Left ventricle myocardium inferior (tissue), 1 donor: Measurements from ENCODE around the gene ANKRD44. TPM values are rescaled to one million over a fixed set of nuclear protein-coding genes. Genes with fewer than 3 reads are reported as not detected.

Experiments
- DNase-seq: peaks from one replicate; pipeline ENCODE4 v3.0.0-alpha.2; 2020
- H3K27ac ChIP-seq: fragments of 200-600 bp; replicated peaks from 2 replicates; pipeline ENCODE4 v1.8.0; 2021
- H3K27me3 ChIP-seq: fragments of 200-600 bp; 2 replicates; pipeline ENCODE4 v1.8.0; 2021; ENCODE audit warnings: low read depth
- H3K36me3 ChIP-seq: fragments of 200-600 bp; 2 replicates; pipeline ENCODE4 v1.8.0; 2021
- H3K4me1 ChIP-seq: fragments of 200-600 bp; 2 replicates; pipeline ENCODE4 v1.8.0; 2021
- H3K4me3 ChIP-seq: fragments of 200-600 bp; 2 replicates; pipeline ENCODE4 v1.8.0; 2021; ENCODE audit warnings: mild to moderate bottlenecking, moderate library complexity
- H3K9me3 ChIP-seq: fragments of 200-600 bp; replicated peaks from 2 replicates; pipeline ENCODE4 v1.8.0; 2021
- intact Hi-C: fragments of 100-400 bp; cut with micrococcal nuclease; formaldehyde crosslinking; loops from one replicate; pipeline ENCODE4 v1.11.0; 2022
- total RNA-seq: library from RNA; stranded (reverse); fragmentation: NEBNext Ultra II Directional; extraction: Animal tissue kit (Norgen Biotek cat#: 25700); gene quantifications from one replicate; pipeline ENCODE4 v1.2.1, GENCODE V29; 2021
- TF ChIP-seq, protein P1 (sequence below): fragments of 200-600 bp; IDR thresholded peaks from 2 replicates; pipeline ENCODE4 v1.8.0; 2021; ENCODE audit warnings: antibody characterized with exemption, mild to moderate bottlenecking, borderline replicate concordance
- donor health status: DM: no; HTN: yes; CAD: no; lungs with severe emphysema.

The ANKRD44 gene
- total RNA-seq, 1 donor from 2014 or later, result 7.1 TPM

DNA sequence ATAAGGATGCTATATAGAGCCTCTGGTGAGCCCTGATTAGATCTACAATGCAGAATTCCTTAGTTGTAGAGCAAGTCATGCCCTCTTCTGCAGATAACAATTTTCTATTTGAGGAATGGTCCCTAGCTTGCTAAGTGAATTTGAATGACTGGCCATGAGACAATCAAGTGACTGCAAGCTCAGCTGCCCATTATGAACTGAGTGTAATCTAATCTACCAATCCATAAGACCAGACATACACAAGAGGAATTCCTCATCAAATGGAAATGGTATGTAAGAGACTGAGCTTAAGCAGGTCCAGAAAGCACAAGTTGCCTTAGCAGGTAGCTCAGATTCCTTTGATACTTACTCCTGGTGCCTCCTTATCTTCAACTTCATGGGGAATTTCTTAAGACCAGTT lies 4.8 kb upstream of the ANKRD44 start:
- H3K9me3 ChIP-seq, result no peaks in the 10 kb centered on the region
- H3K4me3 ChIP-seq, result no peak overlapping the region
- TF ChIP-seq, protein P1, sequence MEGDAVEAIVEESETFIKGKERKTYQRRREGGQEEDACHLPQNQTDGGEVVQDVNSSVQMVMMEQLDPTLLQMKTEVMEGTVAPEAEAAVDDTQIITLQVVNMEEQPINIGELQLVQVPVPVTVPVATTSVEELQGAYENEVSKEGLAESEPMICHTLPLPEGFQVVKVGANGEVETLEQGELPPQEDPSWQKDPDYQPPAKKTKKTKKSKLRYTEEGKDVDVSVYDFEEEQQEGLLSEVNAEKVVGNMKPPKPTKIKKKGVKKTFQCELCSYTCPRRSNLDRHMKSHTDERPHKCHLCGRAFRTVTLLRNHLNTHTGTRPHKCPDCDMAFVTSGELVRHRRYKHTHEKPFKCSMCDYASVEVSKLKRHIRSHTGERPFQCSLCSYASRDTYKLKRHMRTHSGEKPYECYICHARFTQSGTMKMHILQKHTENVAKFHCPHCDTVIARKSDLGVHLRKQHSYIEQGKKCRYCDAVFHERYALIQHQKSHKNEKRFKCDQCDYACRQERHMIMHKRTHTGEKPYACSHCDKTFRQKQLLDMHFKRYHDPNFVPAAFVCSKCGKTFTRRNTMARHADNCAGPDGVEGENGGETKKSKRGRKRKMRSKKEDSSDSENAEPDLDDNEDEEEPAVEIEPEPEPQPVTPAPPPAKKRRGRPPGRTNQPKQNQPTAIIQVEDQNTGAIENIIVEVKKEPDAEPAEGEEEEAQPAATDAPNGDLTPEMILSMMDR, result no peak
- H3K27ac ChIP-seq, result no peak overlapping the region
- DNase-seq, result no peak
- H3K4me1 ChIP-seq, result peaks cover 10% of the 10 kb centered on the region
- intact Hi-C loops, result loop anchor here (10.0 kb wide), 1 partner anchor 201 kb away; no protein-coding TSS in a partner anchor
- peaks cover 17% of the 10 kb centered on the region for H3K27me3 ChIP-seq
- H3K36me3 ChIP-seq, result no peaks in the 10 kb centered on the region

DNA sequence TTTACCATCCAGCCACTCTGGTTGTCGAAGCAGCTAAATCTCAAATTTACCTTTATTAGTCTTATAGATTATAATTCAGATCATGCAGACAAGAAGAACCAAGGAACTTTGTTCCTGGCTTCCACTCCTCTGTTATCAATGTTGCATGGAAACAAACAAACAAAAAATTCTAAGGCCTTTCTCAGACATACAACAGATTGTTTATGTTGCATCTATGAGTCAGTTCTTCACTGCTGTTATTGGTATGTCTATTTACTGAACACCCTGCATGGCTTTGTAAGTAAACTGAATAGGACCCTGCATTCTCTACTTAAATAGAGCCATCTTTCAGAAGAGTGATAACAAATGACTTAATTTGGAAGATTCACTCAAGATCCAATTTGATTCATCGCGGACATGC lies 1.6 kb upstream of the ANKRD44 start:
- Histone ChIP-seq H3K4me1 (peaks cover 33% of the 10 kb centered on the region), H3K9me3 (no peaks in the 10 kb centered on the region), H3K27me3 (peaks cover 14% of the 10 kb centered on the region), H3K4me3 (no peak overlapping the region), H3K27ac (no peak overlapping the region), H3K36me3 (no peaks in the 10 kb centered on the region)
- no peak for DNase-seq
- TF ChIP-seq, protein P1, result no peak
- intact Hi-C loops, result loop anchor here (10.0 kb wide), 1 partner anchor 197 kb away; no protein-coding TSS in a partner anchor

DNA sequence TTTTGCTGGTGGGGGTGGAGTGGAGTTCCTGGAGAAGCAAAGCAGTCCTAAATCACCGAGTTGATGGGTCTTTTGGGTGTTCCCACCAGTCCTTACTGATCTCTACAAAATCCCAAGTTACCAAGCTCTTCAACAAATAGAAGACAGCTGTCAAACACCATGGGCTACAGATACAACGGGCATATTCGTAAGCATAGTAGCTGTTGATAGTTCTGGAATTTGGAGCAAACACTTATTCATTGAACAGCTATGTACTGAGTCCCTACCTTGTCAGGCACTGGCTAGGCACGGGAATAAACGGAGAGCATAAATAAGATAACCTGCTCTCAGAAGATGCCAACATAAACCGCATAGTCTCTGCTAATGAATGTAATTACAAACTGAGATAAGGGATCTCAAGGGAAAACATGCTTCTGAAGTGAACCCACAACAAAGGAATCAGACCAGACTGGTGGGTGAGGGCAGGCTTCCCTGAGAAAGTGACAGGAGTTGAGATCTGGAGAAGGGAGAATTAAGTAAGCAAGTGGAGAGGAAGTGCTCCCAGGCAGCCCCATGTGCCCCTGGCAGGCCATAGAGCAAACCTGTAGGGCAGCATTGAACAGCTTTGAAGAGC lies 947 bp upstream of the ANKRD44 start:
- TF ChIP-seq, protein P1, result no peak
- DNase-seq, result no peak
- H3K36me3 ChIP-seq, result no peaks in the 10 kb centered on the region
- H3K4me1 ChIP-seq, result peaks cover 40% of the 10 kb centered on the region
- intact Hi-C loops, result loop anchor here (10.0 kb wide), 1 partner anchor 197 kb away; no protein-coding TSS in a partner anchor
- H3K27me3 ChIP-seq, result peaks cover 8% of the 10 kb centered on the region
- no peaks in the 10 kb centered on the region for H3K9me3 ChIP-seq
- H3K27ac ChIP-seq, result no peak overlapping the region
- peak overlapping the region; percentile 80 for H3K4me3 ChIP-seq

DNA sequence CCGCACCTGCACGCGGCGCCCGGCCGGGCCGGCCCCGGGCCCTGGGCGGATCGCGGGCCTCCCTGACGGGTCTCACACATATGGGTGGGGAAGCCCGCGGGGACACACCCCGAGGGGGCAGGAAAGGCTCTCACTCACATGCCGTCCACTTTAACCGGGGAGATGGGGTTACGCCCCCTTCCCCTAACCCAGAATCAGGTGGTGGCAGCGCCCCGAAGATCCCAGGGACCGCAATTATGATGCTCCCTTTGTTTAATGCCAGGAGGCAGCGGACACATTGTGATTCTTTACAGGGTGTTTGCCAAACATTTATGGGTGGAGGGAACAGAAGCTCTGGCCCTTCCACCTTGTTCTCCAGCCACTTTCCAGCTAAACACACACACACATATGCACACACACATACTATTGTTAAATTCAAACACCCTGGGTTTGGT lies 424 bp upstream of the ANKRD44 start:
- TF ChIP-seq, protein P1, result no peak
- H3K27me3 ChIP-seq, result peaks cover 2% of the 10 kb centered on the region
- H3K9me3 ChIP-seq, result no peaks in the 10 kb centered on the region
- intact Hi-C loops, result loop anchor here (10.0 kb wide), 1 partner anchor 196 kb away; no protein-coding TSS in a partner anchor
- no peaks in the 10 kb centered on the region for H3K36me3 ChIP-seq
- peak overlapping the region; percentile 83 for H3K27ac ChIP-seq
- H3K4me3 ChIP-seq, result peak overlapping the region; percentile 80
- no peak for DNase-seq
- H3K4me1 ChIP-seq, result peaks cover 45% of the 10 kb centered on the region

DNA sequence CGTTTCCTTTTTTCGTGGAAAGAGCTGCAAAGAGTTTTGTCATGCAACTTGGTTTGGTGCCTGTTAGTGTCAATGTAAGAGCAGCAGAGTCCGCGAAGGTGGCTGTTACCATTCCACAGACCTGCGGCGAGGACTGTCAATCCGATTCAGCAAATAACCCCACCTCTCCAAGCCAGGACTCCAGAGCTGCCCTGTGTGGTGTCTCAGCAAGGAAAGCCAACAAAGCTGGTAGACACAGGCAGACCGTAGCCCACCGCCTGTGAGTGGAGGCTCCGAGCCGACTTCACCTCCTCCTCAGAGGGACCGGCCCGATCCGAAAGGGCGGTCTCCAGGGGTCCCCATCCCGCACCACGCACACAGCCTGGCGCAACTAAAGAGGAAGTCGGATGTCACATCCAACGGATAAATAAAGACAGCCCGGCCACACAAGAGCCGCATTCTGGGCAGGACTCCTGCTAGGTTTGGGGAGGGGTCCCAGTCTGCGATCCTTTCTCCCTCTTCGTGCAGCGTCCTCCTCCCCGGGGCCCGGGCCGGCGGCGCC lies 819 bp downstream of the ANKRD44 start:
- no peaks in the 10 kb centered on the region for H3K27me3 ChIP-seq
- H3K4me3 ChIP-seq, result peak overlapping the region; percentile 80
- peak; percentile 20 for DNase-seq
- peak overlapping the region; percentile 83 for H3K27ac ChIP-seq
- H3K36me3 ChIP-seq, result no peaks in the 10 kb centered on the region
- intact Hi-C loops, result loop anchor here (10.0 kb wide), 1 partner anchor 195 kb away; no protein-coding TSS in a partner anchor
- TF ChIP-seq, protein P1, result no peak
- no peaks in the 10 kb centered on the region for H3K9me3 ChIP-seq
- peaks cover 46% of the 10 kb centered on the region for H3K4me1 ChIP-seq
